ENCODE data around the gene SMPD3.

- TF ChIP-seq CTCF (IDR thresholded peaks at IDR 0.05; ENCODE audit: poor library complexity) (no peak), EZH2phosphoT487 (IDR thresholded peaks at IDR 0.05; ENCODE audit: low read depth, severe bottlenecking, unreplicated experiment) (no peak), EZH2 (IDR thresholded peaks at IDR 0.05; ENCODE audit: borderline replicate concordance) (no peak)
Observed at GRCh38 chr16:68466174-68466573, 17.9 kb upstream of the SMPD3 start.
